ENCODE measurements around the gene CHST11.

Gene CHST11

GRCh38 chr12:104801005-104801404 is 344.3 kb downstream of the CHST11 start:
- Histone ChIP-seq H3K36me3 (ENCODE audit: low read length) (no peaks in the 10 kb centered on the region), H3K27ac (ENCODE audit: low read depth, low read length) (no peak overlapping the region), H4K20me1 (ENCODE audit: low read depth, low read length) (no peaks in the 10 kb centered on the region), H3K9ac (ENCODE audit: low read length) (no peak overlapping the region), H3F3A (ENCODE audit: insufficient read depth) (no peaks in the 10 kb centered on the region), H3K9me3 (ENCODE audit: insufficient read depth, low read length) (no peaks in the 10 kb centered on the region), H3K27me3 (ENCODE audit: low read length) (no peaks in the 10 kb centered on the region), H3K4me3 (ENCODE audit: insufficient read depth, low read length, poor library complexity, severe bottlenecking) (no peak overlapping the region), H2AFZ (ENCODE audit: low read depth, low read length, severe bottlenecking) (no peak overlapping the region), H3K4me2 (ENCODE audit: low read depth, low read length, poor library complexity, severe bottlenecking) (no peak overlapping the region), H3K79me2 (ENCODE audit: insufficient read depth, low read length) (no peaks in the 10 kb centered on the region), H3K9me2 (replicated peaks; ENCODE audit: insufficient read depth, low read length) (no peaks in the 10 kb centered on the region)
- TF ChIP-seq CTCF (IDR thresholded peaks at IDR 0.05; ENCODE audit: insufficient read depth, low read length, poor library complexity, severe bottlenecking), result no peak
- no peak for TF ChIP-seq EZH2phosphoT487 (conservative IDR thresholded peaks at IDR 0.05; ENCODE audit: low read length)

- H4K20me1 ChIP-seq (ENCODE audit: low read depth, low read length), result no peaks in the 10 kb centered on the region
- no peak overlapping the region for H3K27ac ChIP-seq (ENCODE audit: low read depth, low read length)
- H3K9me2 ChIP-seq (replicated peaks; ENCODE audit: insufficient read depth, low read length), result no peaks in the 10 kb centered on the region
- TF ChIP-seq CTCF (IDR thresholded peaks at IDR 0.05; ENCODE audit: insufficient read depth, low read length, poor library complexity, severe bottlenecking) (no peak), EZH2phosphoT487 (conservative IDR thresholded peaks at IDR 0.05; ENCODE audit: low read length) (no peak)
- H3K27me3 ChIP-seq (ENCODE audit: low read length), result no peaks in the 10 kb centered on the region
- H3K9ac ChIP-seq (ENCODE audit: low read length), result no peak overlapping the region
- no peak overlapping the region for H2AFZ ChIP-seq (ENCODE audit: low read depth, low read length, severe bottlenecking)
- H3K9me3 ChIP-seq (ENCODE audit: insufficient read depth, low read length), result no peaks in the 10 kb centered on the region
- no peaks in the 10 kb centered on the region for H3F3A ChIP-seq (ENCODE audit: insufficient read depth)
- no peak overlapping the region for H3K4me2 ChIP-seq (ENCODE audit: low read depth, low read length, poor library complexity, severe bottlenecking)
- H3K79me2 ChIP-seq (ENCODE audit: insufficient read depth, low read length), result no peaks in the 10 kb centered on the region
- H3K36me3 ChIP-seq (ENCODE audit: low read length), result no peaks in the 10 kb centered on the region
- no peak overlapping the region for H3K4me3 ChIP-seq (ENCODE audit: insufficient read depth, low read length, poor library complexity, severe bottlenecking)
Observed at GRCh38 chr12:104801427-104801826, 344.7 kb downstream of the CHST11 start.

GRCh38 chr12:104802208-104802607 is 345.5 kb downstream of the CHST11 start:
- H3K9me3 ChIP-seq (ENCODE audit: insufficient read depth, low read length), result no peaks in the 10 kb centered on the region
- H4K20me1 ChIP-seq (ENCODE audit: low read depth, low read length), result no peaks in the 10 kb centered on the region
- no peak overlapping the region for H2AFZ ChIP-seq (ENCODE audit: low read depth, low read length, severe bottlenecking)
- H3K36me3 ChIP-seq (ENCODE audit: low read length), result no peaks in the 10 kb centered on the region
- H3K4me2 ChIP-seq (ENCODE audit: low read depth, low read length, poor library complexity, severe bottlenecking), result no peak overlapping the region
- no peaks in the 10 kb centered on the region for H3K27me3 ChIP-seq (ENCODE audit: low read length)
- TF ChIP-seq EZH2phosphoT487 (conservative IDR thresholded peaks at IDR 0.05; ENCODE audit: low read length) (no peak), CTCF (IDR thresholded peaks at IDR 0.05; ENCODE audit: insufficient read depth, low read length, poor library complexity, severe bottlenecking) (no peak)
- no peaks in the 10 kb centered on the region for H3K9me2 ChIP-seq (replicated peaks; ENCODE audit: insufficient read depth, low read length)
- H3K79me2 ChIP-seq (ENCODE audit: insufficient read depth, low read length), result no peaks in the 10 kb centered on the region
- H3K4me3 ChIP-seq (ENCODE audit: insufficient read depth, low read length, poor library complexity, severe bottlenecking), result no peak overlapping the region
- H3K27ac ChIP-seq (ENCODE audit: low read depth, low read length), result no peak overlapping the region
- no peaks in the 10 kb centered on the region for H3F3A ChIP-seq (ENCODE audit: insufficient read depth)
- H3K9ac ChIP-seq (ENCODE audit: low read length), result no peak overlapping the region
